ENCODE results near the gene GUCA2B.

GUCA2B gene

DNA sequence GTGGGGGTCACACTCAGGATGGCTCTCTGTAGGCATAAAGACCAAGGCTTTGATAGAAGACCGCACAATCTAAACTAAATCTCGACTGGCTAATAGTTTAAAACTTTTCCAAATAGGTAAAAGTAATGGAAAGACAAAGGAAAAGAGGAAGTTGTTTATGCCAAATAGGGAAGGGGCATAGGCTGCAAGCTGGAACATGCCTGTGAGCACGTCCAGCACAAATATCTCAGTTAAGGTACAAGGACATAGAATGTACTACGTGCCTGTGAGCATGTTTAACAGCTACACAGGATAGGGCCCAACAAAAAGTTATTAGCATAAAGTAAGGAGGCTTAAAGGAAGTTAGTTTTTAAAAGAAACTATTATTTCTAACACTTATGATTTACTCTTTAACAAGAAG lies 38.9 kb downstream of the GUCA2B start:
- DNase-seq = no peak

DNA sequence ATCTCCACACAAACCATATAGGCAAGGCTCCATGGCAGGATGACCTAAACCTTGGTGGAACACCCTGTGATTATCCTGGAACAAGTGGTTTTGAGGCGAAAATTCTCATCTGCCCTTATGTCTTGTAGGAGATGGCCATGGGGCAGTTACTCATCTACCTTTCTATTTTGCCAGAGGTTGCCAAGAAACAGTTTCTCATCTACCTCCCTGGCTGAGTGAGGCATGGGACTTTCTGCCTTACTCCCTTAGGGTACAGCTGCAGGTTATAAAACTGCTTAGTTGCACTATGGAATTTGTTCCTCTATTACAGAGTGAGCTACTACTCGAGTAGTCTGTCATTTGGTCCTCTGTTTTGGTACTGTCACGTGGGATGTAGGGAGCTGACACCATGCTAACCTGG lies 42.6 kb downstream of the GUCA2B start:
- DNase-seq = no peak

DNA sequence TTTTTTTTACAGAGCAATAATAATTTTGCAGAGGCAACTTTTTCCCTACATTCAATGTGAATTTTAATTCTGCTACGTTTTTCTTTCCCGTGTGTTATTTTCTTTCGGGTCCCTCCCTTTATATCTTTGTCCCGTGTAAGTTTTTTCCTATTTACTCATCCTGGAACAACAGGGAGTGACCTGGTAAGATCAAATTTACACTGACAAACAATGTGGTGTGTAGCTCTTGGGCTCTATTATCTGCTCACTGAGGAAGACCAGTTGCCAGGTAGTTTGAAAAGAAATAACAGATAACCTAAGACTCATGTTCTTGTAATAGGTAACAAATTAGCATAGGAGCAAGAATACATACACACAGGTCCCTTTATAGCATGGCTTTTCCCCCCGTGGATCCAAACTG lies 45.0 kb downstream of the GUCA2B start:
- DNase-seq = no peak

DNA sequence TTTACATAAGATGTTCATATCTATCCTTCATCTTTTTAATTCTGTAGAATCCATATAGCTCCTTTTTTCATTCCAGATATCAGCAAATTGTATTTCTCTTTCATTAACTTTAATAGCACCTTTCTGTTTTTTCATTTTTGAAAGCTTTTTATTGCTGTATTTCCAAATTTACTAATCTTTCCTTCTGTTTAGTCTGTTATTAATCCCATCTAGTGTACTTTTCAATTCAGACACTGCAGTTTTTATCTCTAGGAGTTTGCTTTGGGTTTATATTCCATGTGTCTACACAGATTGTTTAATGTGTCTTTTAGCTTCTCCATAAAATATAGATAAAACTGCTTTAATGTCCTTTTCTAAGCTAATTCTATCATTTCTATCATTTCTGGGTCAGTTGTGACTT lies 48.8 kb downstream of the GUCA2B start:
- DNase-seq = no peak

All from COR-L47 (cell line).